Measurements from ENCODE around the gene BANK1.

- TF ChIP-seq CTCF (IDR thresholded peaks at IDR 0.05) (no peak), POLR2A (IDR thresholded peaks at IDR 0.05) (no peak), POLR2AphosphoS5 (IDR thresholded peaks at IDR 0.05) (no peak)
Observed at GRCh38 chr4:101825953-101826352, 35.4 kb downstream of the BANK1 start.

Data from stomach (tissue), 4 donors.